HG02885 (cell line): Measurements from ENCODE around the gene CDKN1C.

Experiments used
- ATAC-seq: cut with Tn5 transposase; IDR thresholded peaks from one replicate; pipeline ENCODE4 v1.9.1; 2021; ENCODE audit warnings: mild to moderate bottlenecking; ENCODE audit not compliant: unreplicated experiment, poor library complexity

Gene CDKN1C

DNA sequence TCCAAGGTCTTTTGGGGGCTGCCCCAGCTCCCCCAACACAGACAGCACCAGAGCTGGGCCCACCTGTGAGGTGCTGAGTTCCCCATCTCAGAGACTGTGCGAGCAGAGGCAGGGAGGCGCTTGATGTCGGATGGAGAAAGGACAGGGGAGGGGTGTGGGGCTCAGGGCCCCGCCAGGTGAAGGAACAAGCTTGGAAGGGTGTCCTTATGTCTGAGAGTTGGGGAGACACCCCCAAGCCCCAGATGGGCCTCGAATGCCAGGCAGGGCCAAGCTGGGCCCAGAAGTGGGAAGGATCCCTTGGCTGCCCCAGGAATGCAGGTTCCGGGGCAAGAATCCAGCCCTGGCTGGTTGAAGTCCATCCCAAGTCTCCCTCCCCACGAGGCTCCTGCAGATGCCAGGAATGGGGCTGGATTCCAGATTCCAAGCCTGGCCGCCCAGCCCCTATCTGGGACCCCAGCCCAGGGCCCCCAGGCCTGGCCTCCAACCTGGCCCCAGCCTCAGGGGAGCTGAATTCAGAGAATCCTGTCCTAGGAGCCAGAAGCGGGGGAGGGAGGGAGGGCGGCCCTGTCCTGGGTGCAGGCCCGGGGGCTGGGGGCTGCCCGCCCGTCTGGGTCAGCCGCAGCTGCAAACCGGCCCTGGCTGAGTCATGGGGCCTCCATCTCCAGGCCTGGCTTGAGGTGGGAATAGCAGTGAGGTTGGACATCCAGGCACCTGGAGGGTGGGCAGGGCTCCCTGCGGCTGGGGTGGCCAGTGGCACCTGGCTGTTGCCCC lies 50.9 kb downstream of the CDKN1C start:
- no peak for ATAC-seq

DNA sequence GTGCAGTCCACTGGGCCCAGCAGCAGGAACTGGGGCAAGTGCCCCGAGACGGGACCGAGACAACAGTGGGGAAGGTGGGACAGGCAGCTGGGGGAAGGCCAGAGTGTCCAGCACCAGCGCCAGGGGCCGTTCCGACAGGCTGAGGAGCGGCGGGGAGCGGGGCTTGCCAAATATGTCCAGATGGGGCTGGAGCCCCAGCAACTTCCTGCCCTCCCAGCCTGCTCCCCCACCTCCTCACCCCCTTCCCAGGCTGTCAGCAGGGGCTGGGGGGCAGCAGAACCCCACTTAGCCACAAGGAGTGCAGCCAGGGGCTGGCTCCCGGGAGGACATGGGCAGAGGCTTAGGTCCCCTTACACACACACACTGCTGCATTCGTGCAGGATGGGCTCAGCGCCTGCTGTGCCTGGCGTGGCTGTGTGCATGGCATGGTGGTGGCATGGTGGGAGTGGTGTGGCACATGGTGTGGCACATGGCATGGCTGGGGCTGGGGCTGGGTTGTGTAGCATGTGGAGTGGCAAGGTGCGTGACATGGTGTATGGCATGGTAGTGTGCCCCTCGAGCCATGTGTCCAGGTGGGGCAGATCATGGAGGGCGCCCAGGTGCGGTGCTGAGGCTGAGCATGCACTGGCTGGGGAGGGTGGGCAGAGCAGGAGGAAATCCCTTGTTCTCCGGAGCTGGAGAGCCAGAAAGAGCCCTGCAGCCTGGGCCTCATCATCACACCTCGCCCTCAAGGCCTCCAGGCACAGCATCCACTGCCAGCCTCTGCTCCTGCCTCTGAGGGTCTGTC lies 51.7 kb downstream of the CDKN1C start:
- no peak for ATAC-seq
